Spleen (tissue), 11 donors: Measurements from ENCODE around the gene ARHGEF38. TPM values are rescaled to one million over a fixed set of nuclear protein-coding genes. Genes with fewer than 3 reads are reported as not detected.

Source experiments
- DNase-seq: peaks from one replicate; pipeline ENCODE4 v3.0.0-alpha.2; 2020
- H3K27ac ChIP-seq, 8 donors: fragments of 200-600 bp; sonication (generic) in 7 of 8; 1 replicate in 4 of 8; 2 replicates in 4 of 8; pipeline versions ENCODE4 v1.5.0 to v1.8.0; 2016 to 2021; ENCODE audit warnings: inconsistent platforms in 4 of 8, mild to moderate bottlenecking in 4 of 8, moderate library complexity in 1 of 8
- H3K27me3 ChIP-seq, 7 donors: fragments of 200-600 bp; sonication (generic) in 6 of 7; replicated peaks in 1 of 7; 1 replicate in 4 of 7; 2 replicates in 3 of 7; pipeline versions ENCODE4 v1.5.0 to v1.8.0; 2016 to 2021; ENCODE audit warnings: inconsistent platforms in 3 of 7, mild to moderate bottlenecking in 1 of 7
- H3K36me3 ChIP-seq, 6 donors: fragments of 200-600 bp; sonication (generic) in 5 of 6; 1 replicate in 4 of 6; 2 replicates in 2 of 6; pipeline versions ENCODE4 v1.5.0 to v1.8.0; 2016 to 2021; ENCODE audit warnings: inconsistent platforms in 2 of 6
- H3K4me1 ChIP-seq, 6 donors: fragments of 200-600 bp; sonication (generic) in 5 of 6; 1 replicate in 3 of 6; 2 replicates in 3 of 6; pipeline versions ENCODE4 v1.5.0 to v1.8.0; 2016 to 2021; ENCODE audit warnings: inconsistent platforms in 3 of 6
- H3K4me3 ChIP-seq, 8 donors: fragments of 200-600 bp; sonication (generic) in 7 of 8; 1 replicate in 4 of 8; 2 replicates in 4 of 8; pipeline versions ENCODE4 v1.5.0 to v1.8.0; 2016 to 2021; ENCODE audit warnings: inconsistent platforms in 4 of 8, mild to moderate bottlenecking in 4 of 8, moderate library complexity in 2 of 8
- H3K9me3 ChIP-seq, 8 donors: fragments of 200-600 bp; sonication (generic) in 7 of 8; 1 replicate in 4 of 8; 2 replicates in 4 of 8; pipeline versions ENCODE4 v1.5.0 to v1.8.0; 2016 to 2021; ENCODE audit warnings: inconsistent platforms in 4 of 8
- POLR2A ChIP-seq, 3 donors: fragments of 450-650 bp; IDR thresholded peaks; one replicate each; pipeline ENCODE4 v1.5.1; 2017; ENCODE audit warnings: antibody characterized with exemption in 3 of 3, mild to moderate bottlenecking in 1 of 3
- POLR2AphosphoS5 ChIP-seq, 3 donors: sonication (generic); formaldehyde crosslinking; IDR thresholded peaks; one replicate each; pipeline ENCODE4 v1.5.1; 2017; ENCODE audit warnings: antibody characterized with exemption in 3 of 3
- WGBS, 5 donors: extraction: QIAGEN DNeasy Blood & Tissue Kit in 3 of 5; methylation state at CpG; one replicate each; pipeline versions ENCODE4 v1.1.5 to v1.1.7; 2013 to 2018; 5-methylcytosine and 5-hydroxymethylcytosine counted together
- intact Hi-C: fragments of 100-400 bp; cut with DNase I; formaldehyde crosslinking; loops from one replicate; pipeline ENCODE4 v1.15.0; 2023; ENCODE audit warnings: low total_unique reads
- polyA plus RNA-seq, 3 donors: library from polyadenylated mRNA; stranded (reverse); fragments of 200-250 nt; gene quantifications; one replicate each; pipeline ENCODE4 v1.2.1, GENCODE V29; 2013
- total RNA-seq, 7 donors: library from RNA; depleted of rRNA in 3 of 7; stranded (reverse); fragments of >200 nt in 3 of 7; fragmentation: NEBNext Ultra II Directional in 4 of 7; extraction: Animal tissue kit (Norgen Biotek cat#: 25700) in 4 of 7; gene quantifications; one replicate each; pipeline versions ENCODE4 v1.1.0 to v1.2.1, GENCODE V29; 2016 to 2021
- TF ChIP-seq, protein P1 (sequence below), 11 experiments: fragments of 200-600 bp in 7 of 11; fragments of 450-650 bp in 4 of 11; sonication (generic) in 4 of 11; IDR thresholded peaks in 8 of 11; conservative IDR thresholded peaks in 3 of 11; 1 replicate in 7 of 11; 2 replicates in 4 of 11; pipeline versions ENCODE4 v1.4.0 to v1.8.0; 2016 to 2021; ENCODE audit warnings: antibody characterized with exemption in 11 of 11, inconsistent platforms in 4 of 11, mild to moderate bottlenecking in 1 of 11
- donor health status: healthy with polysubstance abuse.
- donor health status: DM: no; HTN: no; CAD: no; lungs with moderate emphysema.
- donor health status: DM: no; HTN: no; CAD: no.
- donor health status: Bipolar disorder and iron deficiency.
- donor health status: healthy.
- donor health status: DM: no; HTN: no; CAD: no.
- donor health status: DM: yes; HTN: yes; CAD: no.

ARHGEF38 gene
- total and polyA plus RNA-seq, 10 donors: not detected

DNA sequence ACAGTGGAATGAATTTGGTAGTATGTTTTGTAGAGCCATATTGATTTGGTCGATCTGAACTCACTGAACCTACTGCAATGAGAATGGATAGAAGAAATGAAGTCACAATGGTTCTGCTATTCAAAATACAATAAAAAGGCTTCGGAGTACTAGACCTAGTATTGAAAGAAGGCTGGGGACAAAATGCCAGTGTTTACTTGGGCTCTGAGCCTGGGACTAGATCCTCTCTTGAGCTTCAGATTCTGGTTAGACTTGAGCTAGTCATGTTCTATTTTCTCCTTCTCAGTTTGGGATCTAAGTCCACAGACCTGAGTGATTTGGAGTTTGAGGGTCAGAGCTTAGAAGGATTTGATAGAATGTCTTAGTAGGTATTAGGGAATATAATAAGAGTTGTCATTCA, 146.2 kb downstream of the ARHGEF38 start:
- Histone ChIP-seq H3K27ac (no peak overlapping the region), H3K27me3 (no peaks in the 10 kb centered on the region), H3K4me1 (peaks cover 0 to 19% (median 0%) of the 10 kb centered on the region in 6 donors), H3K4me3 (no peak overlapping the region), H3K9me3 (no peaks in the 10 kb centered on the region), H3K36me3 (peaks cover 0 to 73% (median 37%) of the 10 kb centered on the region in 6 donors)
- no peak for DNase-seq
- intact Hi-C loops: no loop called here
- WGBS, 5 donors: 93 to 99% (median 96%) methylated on average over 2 of the region's 2 CpGs
- TF ChIP-seq, protein P1, sequence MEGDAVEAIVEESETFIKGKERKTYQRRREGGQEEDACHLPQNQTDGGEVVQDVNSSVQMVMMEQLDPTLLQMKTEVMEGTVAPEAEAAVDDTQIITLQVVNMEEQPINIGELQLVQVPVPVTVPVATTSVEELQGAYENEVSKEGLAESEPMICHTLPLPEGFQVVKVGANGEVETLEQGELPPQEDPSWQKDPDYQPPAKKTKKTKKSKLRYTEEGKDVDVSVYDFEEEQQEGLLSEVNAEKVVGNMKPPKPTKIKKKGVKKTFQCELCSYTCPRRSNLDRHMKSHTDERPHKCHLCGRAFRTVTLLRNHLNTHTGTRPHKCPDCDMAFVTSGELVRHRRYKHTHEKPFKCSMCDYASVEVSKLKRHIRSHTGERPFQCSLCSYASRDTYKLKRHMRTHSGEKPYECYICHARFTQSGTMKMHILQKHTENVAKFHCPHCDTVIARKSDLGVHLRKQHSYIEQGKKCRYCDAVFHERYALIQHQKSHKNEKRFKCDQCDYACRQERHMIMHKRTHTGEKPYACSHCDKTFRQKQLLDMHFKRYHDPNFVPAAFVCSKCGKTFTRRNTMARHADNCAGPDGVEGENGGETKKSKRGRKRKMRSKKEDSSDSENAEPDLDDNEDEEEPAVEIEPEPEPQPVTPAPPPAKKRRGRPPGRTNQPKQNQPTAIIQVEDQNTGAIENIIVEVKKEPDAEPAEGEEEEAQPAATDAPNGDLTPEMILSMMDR (IDR thresholded peaks at IDR 0.05 in 8 of 11, conservative IDR thresholded peaks at IDR 0.05 in 3 of 11): no peak
- no peak for TF ChIP-seq POLR2A (IDR thresholded peaks at IDR 0.05)
- no peak for TF ChIP-seq POLR2AphosphoS5 (IDR thresholded peaks at IDR 0.05)

DNA sequence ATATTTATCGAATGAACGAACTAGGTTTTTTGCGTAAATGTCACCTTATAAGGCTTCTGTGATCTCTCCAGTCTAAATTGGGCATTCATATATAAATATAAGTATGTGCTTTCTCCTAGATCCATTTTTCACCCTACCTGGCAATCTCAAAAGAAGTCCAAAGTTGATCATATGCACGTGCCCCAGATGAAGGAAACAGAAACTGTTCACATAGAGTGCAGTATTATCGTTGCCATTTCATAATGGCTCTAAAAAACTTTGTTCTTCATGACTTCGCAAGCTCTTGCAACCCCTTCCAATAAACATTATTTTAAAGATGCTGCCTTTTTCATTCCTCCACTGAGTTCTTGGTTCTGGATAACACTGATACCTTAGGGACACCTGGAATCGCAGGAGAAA, 155.4 kb downstream of the ARHGEF38 start:
- intact Hi-C loops: loop anchor here (10.0 kb wide), 1 partner anchor 563 kb away; the partner anchor contains the start of gene TET2
- TF ChIP-seq POLR2A (IDR thresholded peaks at IDR 0.05) (no peak), POLR2AphosphoS5 (IDR thresholded peaks at IDR 0.05) (no peak)
- TF ChIP-seq, protein P1 (IDR thresholded peaks at IDR 0.05 in 8 of 11, conservative IDR thresholded peaks at IDR 0.05 in 3 of 11): no peak
- DNase-seq: no peak
- WGBS, 5 donors: 26 to 37% (median 34%) methylated on average over 7 of the region's 7 CpGs
- Histone ChIP-seq H3K27me3 (no peaks in the 10 kb centered on the region), H3K36me3 (peaks cover 0 to 11% (median 1%) of the 10 kb centered on the region in 6 donors), H3K4me3 (peak overlapping the region; percentile 59 to 94 (median 88)), H3K4me1 (peaks cover 9 to 66% (median 25%) of the 10 kb centered on the region in 6 donors), H3K27ac (peak overlapping the region in 7 of 8 donors; percentile 65 to 91 (median 86)), H3K9me3 (no peaks in the 10 kb centered on the region)

DNA sequence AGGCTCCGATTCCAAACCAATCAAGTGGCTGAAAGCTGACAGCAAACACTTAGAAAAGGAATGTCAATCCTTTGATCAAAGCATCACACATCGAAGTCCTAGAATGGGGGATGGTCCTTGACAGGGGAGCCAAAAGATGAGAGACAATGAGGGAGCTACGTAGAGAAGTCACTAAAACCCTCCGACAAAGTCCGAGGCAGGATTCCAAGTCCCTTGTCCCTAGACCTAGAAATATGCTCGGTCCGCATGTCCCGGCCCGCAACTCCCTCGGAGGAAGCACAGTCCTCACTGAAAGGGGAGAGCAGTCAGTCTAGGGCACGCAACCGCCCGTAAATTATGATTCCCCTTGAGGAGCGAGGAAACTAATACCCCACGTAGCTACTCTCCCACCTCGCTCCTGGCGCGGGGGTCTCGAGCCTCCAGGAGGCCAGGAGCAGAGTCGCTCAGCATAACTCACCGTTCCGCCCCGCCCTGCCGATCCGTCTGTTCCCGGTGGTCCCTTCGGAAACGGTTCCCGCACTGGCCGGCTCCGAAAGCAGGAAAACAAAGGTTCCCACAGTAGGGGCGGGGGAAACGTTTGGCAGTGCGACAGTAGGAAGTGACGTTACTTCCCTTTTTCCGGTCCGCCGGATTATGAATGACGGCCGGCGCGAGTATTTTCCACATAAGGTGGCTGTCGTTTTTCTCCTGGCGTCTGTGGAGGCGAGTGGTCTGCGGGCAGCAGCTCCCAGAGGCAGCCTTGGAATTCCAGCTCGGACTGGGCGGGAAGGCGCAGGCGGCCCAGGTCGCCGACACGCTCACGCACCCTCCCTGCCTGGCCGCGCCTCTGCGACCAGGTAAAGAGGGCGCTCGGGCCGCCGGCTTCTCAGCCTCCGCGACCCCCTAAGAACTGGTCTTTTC, 156.0 kb downstream of the ARHGEF38 start, which contains the start of the genes GSTCD and INTS12:
TSS of gene GSTCD (plus strand) at position 604 of the 900 bp plus-strand sequence. CDS start 8,830 bp downstream, outside the sequence.
TSS of gene INTS12 (minus strand) at position 509 of the 900 bp plus-strand sequence. CDS start 8,684 bp downstream, outside the sequence.
- intact Hi-C loops: loop anchor here (10.0 kb wide), 1 partner anchor 564 kb away; the partner anchor contains the start of gene TET2
- 0 to 1% (median 0%) methylated on average over 55 to 63 of the region's 63 CpGs for WGBS, 5 donors
- peak; percentile 96 for DNase-seq
- Histone ChIP-seq H3K4me1 (peaks cover 9 to 62% (median 25%) of the 10 kb centered on the region in 6 donors), H3K4me3 (peak within 1 kb of the TSS; percentile 59 to 94 (median 88)), H3K27ac (peak within 1 kb of the TSS; percentile 65 to 91 (median 86)), H3K27me3 (no peaks in the 10 kb centered on the region), H3K36me3 (peaks cover 0 to 5% (median 1%) of the 10 kb centered on the region in 6 donors), H3K9me3 (no peaks in the 10 kb centered on the region)
- TF ChIP-seq POLR2A (IDR thresholded peaks at IDR 0.05) (peak; percentile 22 to 76 (median 51)), POLR2AphosphoS5 (IDR thresholded peaks at IDR 0.05) (peak; percentile 91 to 96 (median 92))
- TF ChIP-seq, protein P1 (IDR thresholded peaks at IDR 0.05 in 8 of 11, conservative IDR thresholded peaks at IDR 0.05 in 3 of 11): peak in 2 of 11 experiments; percentile 12 to 14
